GM12865 (cell line): ENCODE data around the gene GNA14.
A peak's percentile ranks its signal among the peaks of the same experiment; 100 is the strongest.

Experiments
- DNase-seq: peaks from one replicate; pipeline ENCODE4 v3.0.0; 2010; ENCODE audit warnings: low read depth
- H3K4me3 ChIP-seq: 2 replicates; pipeline ENCODE4 v1.5.1; 2011; ENCODE audit warnings: mild to moderate bottlenecking, low read depth, low read length, control low read depth
- CTCF ChIP-seq: IDR thresholded peaks from 2 replicates; pipeline ENCODE4 v1.5.1; 2011; ENCODE audit warnings: low read length, control low read depth, low read depth, inconsistent platforms; ENCODE audit not compliant: insufficient read depth; ENCODE audit errors: missing control alignments

The GNA14 gene

GRCh38 chr9:77582525-77582924, 65.6 kb downstream of the GNA14 start:
- no peak for TF ChIP-seq CTCF
- no peak for DNase-seq
- no peak overlapping the region for H3K4me3 ChIP-seq

- DNase-seq, result peak; percentile 24
- H3K4me3 ChIP-seq, result no peak overlapping the region
- TF ChIP-seq CTCF, result no peak
These were observed 72.3 kb downstream of the GNA14 start for GRCh38 chr9:77575785-77576184.

- DNase-seq, result no peak
- no peak overlapping the region for H3K4me3 ChIP-seq
- no peak for TF ChIP-seq CTCF
These were observed 78.8 kb downstream of the GNA14 start for GRCh38 chr9:77569335-77569734.

GRCh38 chr9:77563174-77563573, 84.9 kb downstream of the GNA14 start:
- DNase-seq, result no peak
- TF ChIP-seq CTCF, result no peak

GRCh38 chr9:77562019-77562748, 85.9 kb downstream of the GNA14 start:
- peak; percentile 18 for DNase-seq
- no peak for TF ChIP-seq CTCF
- no peak overlapping the region for H3K4me3 ChIP-seq

More at GRCh38 chr9:77563174-77563573, 84.9 kb downstream of the GNA14 start:
- H3K4me3 ChIP-seq, result no peak overlapping the region

- TF ChIP-seq CTCF, result no peak
- H3K4me3 ChIP-seq, result no peak overlapping the region
- DNase-seq, result no peak
These were observed 86.6 kb downstream of the GNA14 start for GRCh38 chr9:77561331-77562018.

- no peak overlapping the region for H3K4me3 ChIP-seq
- no peak for TF ChIP-seq CTCF
- no peak for DNase-seq
These were observed 91.7 kb downstream of the GNA14 start for GRCh38 chr9:77556396-77556795.
